ENCODE results near the gene HS3ST3A1. TPM values are rescaled to one million over a fixed set of nuclear protein-coding genes. Genes with fewer than 3 reads are reported as not detected.

The HS3ST3A1 gene
- total RNA-seq, 1 experiment from 2014 or later = 3.4 TPM

DNA sequence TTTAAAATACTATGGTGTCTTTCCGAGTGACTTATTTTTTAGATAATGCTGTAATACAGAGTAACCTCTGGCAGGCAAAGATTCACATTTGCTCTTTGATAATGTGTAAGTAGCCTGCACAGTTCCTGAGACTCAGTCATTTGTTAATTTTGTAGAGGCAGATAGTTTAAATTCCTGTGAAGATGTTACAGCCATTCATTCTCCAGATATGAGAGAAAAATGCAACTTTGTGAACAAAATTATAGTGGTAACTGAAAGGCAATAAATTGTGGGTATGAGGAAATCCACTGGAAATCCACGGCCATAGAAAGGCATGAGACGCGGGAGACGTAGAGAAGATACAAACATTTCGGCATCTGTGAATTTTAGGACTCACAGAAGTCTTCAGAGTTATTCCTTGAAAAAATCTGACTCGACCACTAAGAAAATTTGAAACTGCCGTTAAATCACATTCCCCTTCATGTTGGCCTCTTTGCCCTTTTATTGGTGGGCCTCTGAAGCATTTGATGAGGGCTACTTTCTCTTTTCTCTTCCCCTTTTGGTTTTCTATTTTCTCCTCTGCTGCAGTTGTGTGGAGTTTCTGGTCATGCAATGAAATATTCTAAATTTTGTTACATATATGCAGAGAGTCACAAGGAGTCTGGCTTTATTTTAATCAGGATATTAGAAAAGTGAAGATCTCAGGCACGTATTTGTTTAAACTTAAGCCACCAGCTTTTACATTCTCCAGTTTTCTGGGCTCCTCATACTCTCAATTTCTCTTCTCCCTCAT, 18.8 kb downstream of the HS3ST3A1 start:
- Histone ChIP-seq H3T11ph (ENCODE audit: low read length) (no peak overlapping the region), H3K4me1 (ENCODE audit: insufficient read depth, low read length) (peaks cover 2% of the 10 kb centered on the region; the same call in 1 of the 2 replicates), H3K56ac (ENCODE audit: insufficient read length, low read depth, low read length) (no peak overlapping the region), H2BK5ac (ENCODE audit: insufficient read length, low read length) (no peak overlapping the region), H4K91ac (ENCODE audit: insufficient read length, low read depth, low read length) (no peak overlapping the region), H2BK15ac (ENCODE audit: low read depth, low read length) (no peak overlapping the region), H4K20me1 (ENCODE audit: control insufficient read depth, insufficient read depth, insufficient read length) (no peaks in the 10 kb centered on the region), H3K79me1 (ENCODE audit: insufficient read depth, low read depth, low read length, poor library complexity, severe bottlenecking) (no peaks in the 10 kb centered on the region), H2BK120ac (ENCODE audit: low read depth, low read length, poor library complexity, severe bottlenecking) (no peak overlapping the region), H3K23ac (ENCODE audit: insufficient read length, low read depth, low read length) (no peak overlapping the region), H4K8ac (replicated peaks; ENCODE audit: insufficient read length, low read depth, low read length) (no peak overlapping the region), H3K79me2 (ENCODE audit: insufficient read depth, low read length) (no peaks in the 10 kb centered on the region), H3K14ac (ENCODE audit: insufficient read depth, low read length) (no peak overlapping the region), H3K23me2 (ENCODE audit: insufficient read length, low read depth, low read length, poor library complexity, severe bottlenecking) (no peaks in the 10 kb centered on the region), H3K27me3 (ENCODE audit: insufficient read depth, low read length) (no peaks in the 10 kb centered on the region), H2BK20ac (ENCODE audit: low read depth, low read length, poor library complexity, severe bottlenecking) (no peak overlapping the region), H3K9ac (ENCODE audit: extremely low read depth, insufficient read length, low read length) (no peak overlapping the region), H2AFZ (ENCODE audit: low read length) (no peak overlapping the region), H3K4me2 (ENCODE audit: insufficient read depth, insufficient read length, low read length) (no peak overlapping the region), H2AK5ac (ENCODE audit: insufficient read length, low read length) (no peak overlapping the region), H4K5ac (ENCODE audit: insufficient read length, low read depth, low read length) (no peak overlapping the region), H3K27ac (ENCODE audit: insufficient read length, low read depth, low read length) (no peak overlapping the region), H3K9me3 (ENCODE audit: control insufficient read depth, low read depth, low read length) (no peaks in the 10 kb centered on the region), H2BK12ac (ENCODE audit: insufficient read length, low read depth, low read length) (no peak overlapping the region), H3K4ac (ENCODE audit: low read depth, low read length) (no peak overlapping the region), H3K18ac (ENCODE audit: insufficient read length, low read depth, low read length) (no peak overlapping the region)
- WGBS (ENCODE audit: extremely low coverage, insufficient read length, low lambda C conversion rate) = no CpG with 5 or more reads among the region's 9 CpGs
- H3K4me1 Mint-ChIP-seq = peaks cover 7 to 9% of the 10 kb centered on the region in 2 experiments
- peak overlapping the region in 2 of 3 experiments; percentile 6 to 8; a peak in 2 of 7 replicates for H3K27ac Mint-ChIP-seq
- peaks cover 0 to 2% of the 10 kb centered on the region in 2 experiments; a peak in 1 of 5 replicates for H3K9me3 Mint-ChIP-seq
- H3K4me3 Mint-ChIP-seq = no peak overlapping the region
- no peaks in the 10 kb centered on the region for H3K27me3 Mint-ChIP-seq (ENCODE audit: low read depth)
- peaks cover 0 to 4% (median 4%) of the 10 kb centered on the region in 3 experiments; a peak in 4 of 7 replicates for H3K36me3 Mint-ChIP-seq (ENCODE audit: insufficient read depth in 1 of 3, low read depth in 3 of 3)
- TF ChIP-seq CTCF (conservative IDR thresholded peaks at IDR 0.05) = no peak
- DNase-seq = no peak
